Bone marrow (tissue), 2 donors: ENCODE data around the gene ZNF609.

ENCODE experiments used
- DNase-seq, 2 donors: peaks; one replicate each; lab custom pipeline; 2025; lab: John Stamatoyannopoulos, UW

Gene ZNF609

GRCh38 chr15:64651601-64652191, 191.3 kb downstream of the ZNF609 start:
- DNase-seq: no peak

DNA sequence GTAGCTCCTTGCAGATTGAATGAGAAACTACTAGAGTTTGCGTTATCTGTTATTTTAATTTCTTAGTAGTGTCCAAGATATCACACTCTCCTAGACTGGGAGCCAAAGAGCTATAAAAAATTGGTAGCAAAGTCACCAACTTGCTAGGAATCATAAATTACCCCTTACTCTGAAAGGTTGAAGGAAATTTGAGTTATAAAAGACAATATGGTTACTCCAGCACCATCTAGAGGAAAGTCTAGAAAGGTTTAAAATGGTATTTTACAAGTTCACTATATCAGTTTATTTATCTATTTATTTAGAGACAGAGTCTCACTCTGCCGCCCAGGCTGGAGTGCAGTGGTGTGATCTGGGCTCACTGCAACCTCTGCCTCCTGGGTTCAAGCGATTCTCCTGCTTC, 193.4 kb downstream of the ZNF609 start:
- DNase-seq: peak in 1 of 2 donors; percentile 24

GRCh38 chr15:64656508-64656907, 196.1 kb downstream of the ZNF609 start:
- no peak for DNase-seq

DNA sequence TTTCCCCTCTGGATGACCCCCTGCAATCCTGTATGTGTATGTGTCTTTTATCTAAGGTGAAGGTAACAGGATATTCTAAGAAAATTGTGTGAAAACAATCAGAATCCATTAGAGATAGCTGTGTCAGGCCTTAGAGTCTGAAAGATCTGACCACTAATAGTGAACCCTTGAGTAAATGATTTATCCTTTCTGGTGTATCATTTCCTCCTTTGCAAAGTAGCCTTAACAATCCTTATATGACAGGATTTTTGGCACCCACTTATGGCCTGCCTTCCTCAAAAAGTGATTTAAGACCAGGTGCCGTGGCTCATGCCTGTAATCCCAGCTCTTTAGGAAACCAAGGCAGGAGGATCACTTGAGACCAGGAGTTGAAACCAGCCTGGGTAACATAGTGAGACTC, 204.8 kb downstream of the ZNF609 start:
- DNase-seq: no peak

- DNase-seq: no peak
Observed at GRCh38 chr15:64667736-64668161, 207.4 kb downstream of the ZNF609 start.

- no peak for DNase-seq
Observed at GRCh38 chr15:64673866-64674265, 213.5 kb downstream of the ZNF609 start.

- no peak for DNase-seq
Observed at GRCh38 chr15:64678126-64678819, 217.9 kb downstream of the ZNF609 start.

DNA sequence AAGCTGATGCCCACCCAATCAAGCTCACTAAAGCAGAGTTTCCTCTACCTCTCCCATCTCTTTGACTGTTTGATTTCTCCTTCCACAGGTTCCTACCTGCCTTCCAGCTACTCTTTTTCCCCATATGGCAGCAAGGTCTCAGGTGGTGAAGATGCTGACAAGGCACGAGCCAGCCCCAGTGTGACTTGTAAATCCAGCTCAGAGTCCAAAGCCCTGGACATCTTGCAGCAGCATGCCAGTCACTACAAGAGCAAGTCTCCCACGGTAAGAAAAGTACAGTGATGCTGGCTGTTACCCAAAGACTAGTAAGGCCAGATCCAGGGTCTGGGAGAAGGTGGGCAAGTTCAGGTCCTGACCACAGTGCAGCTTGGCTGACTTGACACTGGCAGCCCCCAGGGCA, 219.7 kb downstream of the ZNF609 start:
- DNase-seq: no peak

DNA sequence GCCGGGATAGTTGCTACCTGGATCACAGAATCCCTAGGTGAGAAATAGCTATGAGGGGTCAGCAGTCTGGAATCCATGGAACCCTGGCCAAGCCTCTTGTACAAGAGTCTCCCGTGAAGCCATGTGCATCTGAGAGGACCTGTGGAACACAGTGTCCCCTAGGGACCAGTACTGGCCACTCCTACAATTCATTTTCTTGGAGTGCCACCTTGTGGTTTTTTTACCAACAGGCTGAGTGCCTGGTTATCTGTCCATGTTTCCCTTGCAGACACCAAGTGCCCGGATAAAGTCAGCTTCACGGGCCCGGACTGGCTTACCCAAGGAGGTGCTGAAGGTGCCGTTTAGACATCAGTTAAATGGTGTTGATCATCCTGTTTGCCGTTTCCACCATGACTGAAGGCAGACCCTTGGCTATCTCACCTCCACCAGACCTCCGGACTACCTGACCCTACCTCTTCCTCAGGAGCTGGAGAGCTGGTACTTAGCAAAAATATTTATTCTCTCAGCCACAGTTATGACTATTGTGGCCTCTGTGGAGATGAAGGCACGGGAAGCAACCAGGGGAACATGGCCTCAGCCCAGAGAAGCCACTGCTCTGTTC, 221.1 kb downstream of the ZNF609 start:
- peak in 1 of 2 donors; percentile 31 for DNase-seq

DNA sequence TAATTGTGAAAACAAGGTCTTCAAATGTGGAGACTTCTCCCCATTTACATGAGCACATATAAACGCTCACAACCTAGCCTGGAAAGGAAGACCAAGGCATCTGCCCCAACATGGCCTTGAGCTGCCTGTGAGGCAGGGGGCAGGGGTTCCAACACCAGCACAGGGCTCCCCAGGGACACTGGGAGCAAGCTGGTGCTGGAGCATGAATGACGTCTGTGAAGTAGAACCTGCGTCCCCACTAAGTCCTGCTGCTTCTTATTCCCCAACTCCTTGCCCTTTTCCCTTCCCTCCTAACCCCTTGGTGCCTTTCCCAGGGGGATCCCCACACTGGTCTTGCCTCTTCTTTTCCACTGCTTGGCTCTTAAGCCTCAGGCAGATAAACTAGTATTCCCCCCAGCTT, 221.9 kb downstream of the ZNF609 start:
- no peak for DNase-seq

DNA sequence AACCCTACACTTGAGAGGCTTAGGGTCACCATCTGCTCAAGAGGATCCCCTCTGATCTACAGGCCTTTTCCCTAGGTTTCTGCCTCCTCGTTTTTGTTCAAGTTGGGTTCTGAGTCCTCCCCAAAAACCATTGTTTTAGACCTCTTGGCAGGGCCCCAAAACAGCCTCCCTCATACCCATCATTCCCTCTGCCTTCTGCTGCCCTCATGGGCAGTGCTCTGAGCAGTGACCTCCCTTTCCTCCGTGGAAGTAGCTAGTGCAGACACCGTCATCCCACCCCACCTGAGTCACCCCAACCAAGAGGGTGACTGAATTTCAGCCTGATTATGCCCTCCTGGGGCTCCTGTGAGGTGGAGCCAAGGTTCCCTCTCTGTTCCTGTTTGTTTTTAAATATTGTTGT, 223.0 kb downstream of the ZNF609 start:
- no peak for DNase-seq

DNA sequence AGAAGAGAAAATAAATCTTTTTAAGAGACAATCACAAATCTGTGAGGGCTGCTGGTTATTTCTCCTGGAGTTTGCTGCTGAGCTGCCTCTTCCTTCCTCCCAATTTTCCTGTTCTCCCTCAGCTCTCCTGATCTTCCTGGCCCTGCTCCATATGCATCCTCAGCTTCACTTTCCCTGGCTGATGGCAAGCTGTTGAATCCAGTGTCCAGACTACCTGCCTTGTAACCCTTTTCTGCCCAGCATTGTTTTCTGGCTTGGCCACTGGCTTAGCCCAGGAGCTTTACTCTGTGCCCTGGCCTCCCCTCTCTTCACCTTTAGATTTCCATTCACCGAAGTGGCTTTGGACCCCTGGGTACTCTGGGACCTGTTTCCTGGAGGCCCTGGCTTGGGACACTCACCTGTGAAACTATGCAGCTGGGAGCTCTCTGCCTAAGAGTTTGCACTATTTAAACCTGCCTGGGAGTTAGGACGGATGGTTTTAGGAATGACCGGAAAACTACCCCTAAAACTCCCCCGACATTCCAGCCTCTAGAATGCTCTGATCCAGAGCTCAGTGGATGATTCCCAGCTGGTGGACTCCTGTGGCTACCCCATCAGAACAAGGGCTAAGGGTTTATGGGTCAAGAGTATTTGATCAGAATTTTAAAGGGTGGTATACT, 225.0 kb downstream of the ZNF609 start:
- DNase-seq: no peak

- DNase-seq: peak in 1 of 2 donors; percentile 48
Observed at GRCh38 chr15:64686130-64686735, 225.9 kb downstream of the ZNF609 start.

- no peak for DNase-seq
Observed at GRCh38 chr15:64687172-64687571, 226.8 kb downstream of the ZNF609 start.

- DNase-seq: no peak
Observed at GRCh38 chr15:64687688-64688087, 227.3 kb downstream of the ZNF609 start.

GRCh38 chr15:64688770-64689169, 228.4 kb downstream of the ZNF609 start:
- no peak for DNase-seq

GRCh38 chr15:64690008-64690407, 229.6 kb downstream of the ZNF609 start:
- DNase-seq: no peak

DNA sequence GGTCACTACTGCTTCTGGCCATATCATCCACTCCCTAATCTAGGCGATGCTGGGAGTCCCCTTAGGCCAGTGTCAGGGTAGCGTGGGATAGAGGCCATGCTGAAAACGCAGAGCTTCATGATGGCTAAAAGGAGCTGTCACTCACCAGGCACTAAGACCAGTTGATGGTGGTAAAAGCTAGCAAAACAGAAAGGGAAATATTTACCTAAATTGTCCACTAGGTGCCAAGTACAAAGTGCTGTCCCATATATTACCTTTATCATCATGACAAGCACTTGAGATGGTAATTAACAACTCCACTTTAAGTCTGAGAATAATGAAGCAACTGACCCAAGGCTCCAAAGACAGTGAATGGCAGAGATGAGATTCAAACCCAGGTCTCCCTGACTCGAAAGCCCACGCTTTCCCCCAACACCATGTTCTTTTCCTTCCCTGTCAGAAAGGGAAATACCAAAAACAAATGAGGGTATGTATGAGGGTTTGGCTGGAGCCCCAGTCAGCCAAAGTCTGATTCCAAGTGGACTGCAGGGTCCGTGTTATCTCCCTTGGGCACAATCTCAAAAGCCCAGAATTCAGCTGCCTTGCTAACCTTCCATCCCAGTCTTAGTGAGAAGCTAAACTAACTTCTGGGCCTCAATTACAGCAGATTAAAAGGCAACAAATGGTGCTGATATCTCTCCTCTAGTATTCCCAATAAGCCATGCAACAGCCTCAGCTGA, 230.4 kb downstream of the ZNF609 start:
- DNase-seq: no peak

DNA sequence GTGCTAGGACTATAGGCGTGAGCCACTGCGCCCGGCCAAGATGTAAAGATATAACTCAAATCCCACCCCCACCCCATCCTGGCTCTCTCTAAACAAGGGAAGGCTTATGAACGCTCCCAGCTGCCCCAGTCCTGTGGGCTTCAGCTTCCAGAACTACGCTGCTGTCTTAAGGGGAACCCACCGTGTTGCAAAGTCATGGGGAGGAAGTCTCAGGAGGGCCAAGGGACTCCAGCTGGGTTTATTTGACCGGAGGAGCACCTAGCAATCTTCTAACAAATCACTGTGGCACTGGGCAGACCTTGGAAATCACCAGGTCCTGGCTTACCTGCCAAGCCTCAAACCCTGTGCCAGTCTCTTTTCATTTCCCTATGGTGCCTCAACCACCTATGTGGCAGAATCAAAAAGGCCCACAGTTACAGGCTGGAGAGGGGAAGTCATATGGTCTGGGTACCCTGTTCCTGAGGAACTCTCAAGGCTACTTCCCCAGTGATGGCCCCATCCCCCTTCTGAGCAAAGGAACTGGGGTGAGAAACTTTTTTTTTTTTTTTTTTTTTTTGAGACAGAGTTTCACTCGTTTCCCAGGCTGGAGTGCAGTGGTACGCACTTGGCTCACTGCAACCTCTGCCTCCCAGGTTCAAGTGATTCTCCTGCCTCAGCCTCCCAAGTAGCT, 231.7 kb downstream of the ZNF609 start:
- DNase-seq: peak in 1 of 2 donors; percentile 63

DNA sequence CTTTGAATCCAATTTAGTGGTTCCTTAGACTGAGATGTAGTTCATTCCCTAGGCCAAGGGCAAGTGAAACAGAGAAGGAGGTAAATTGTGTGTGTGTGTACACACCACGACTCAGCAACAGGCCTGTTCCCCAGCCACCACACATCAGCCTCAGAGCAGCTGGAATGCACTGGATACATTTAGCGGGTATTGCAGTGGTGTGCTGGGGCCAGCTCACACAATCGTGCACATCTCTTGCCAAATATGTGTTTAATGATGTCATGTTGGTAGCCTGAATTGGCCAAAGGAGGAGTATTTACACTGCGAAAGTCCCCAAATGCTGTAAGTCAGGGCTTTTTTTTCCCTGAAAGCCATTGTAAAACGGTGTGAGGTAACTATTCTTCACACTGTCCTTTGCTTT, 232.8 kb downstream of the ZNF609 start:
- DNase-seq: no peak

- no peak for DNase-seq
Observed at GRCh38 chr15:64694816-64695215, 234.4 kb downstream of the ZNF609 start.
